Fibroblast of lung (primary cell): Measurements from ENCODE around the gene SLC30A5. TPM values are rescaled to one million over a fixed set of nuclear protein-coding genes. Genes with fewer than 3 reads are reported as not detected.

Source experiments
- DNase-seq, 2 donors: peaks; one replicate each; pipeline versions ENCODE4 v3.0.0 to v3.0.0-alpha.2; 2010; ENCODE audit warnings: low read depth in 2 of 2
- H2AFZ ChIP-seq: 2 replicates; pipeline ENCODE4 v1.5.1; 2012; ENCODE audit warnings: low read length, control low read depth, inconsistent platforms
- H3K27ac ChIP-seq: 2 replicates; pipeline ENCODE4 v1.5.1; 2011; ENCODE audit warnings: low read length, control low read depth; ENCODE audit not compliant: insufficient read depth
- H3K27me3 ChIP-seq: 2 replicates; pipeline ENCODE4 v1.5.1; 2011; ENCODE audit warnings: mild to moderate bottlenecking, low read length; ENCODE audit not compliant: control insufficient read depth, insufficient read depth
- H3K36me3 ChIP-seq: 2 replicates; pipeline ENCODE4 v1.5.1; 2011; ENCODE audit warnings: low read length; ENCODE audit not compliant: control insufficient read depth, insufficient read depth
- H3K4me1 ChIP-seq: 2 replicates; pipeline ENCODE4 v1.5.1; 2011; ENCODE audit warnings: low read length; ENCODE audit not compliant: control insufficient read depth, insufficient read depth; ENCODE audit errors: extremely low read depth
- H3K4me2 ChIP-seq: 2 replicates; pipeline ENCODE4 v1.5.1; 2011; ENCODE audit warnings: low read length, control low read depth; ENCODE audit not compliant: insufficient read depth; ENCODE audit errors: extremely low read depth
- H3K4me3 ChIP-seq, 4 experiments: fragments of 200-600 bp in 1 of 4; sonication (generic) in 1 of 4; replicated peaks in 1 of 4; 2 replicates each; pipeline ENCODE4 v1.5.1; 2011 to 2016; ENCODE audit warnings: low read length in 4 of 4, low read depth in 3 of 4, mild to moderate bottlenecking in 3 of 4, control low read depth in 2 of 4, inconsistent platforms in 1 of 4, mixed read lengths in 1 of 4; ENCODE audit not compliant: insufficient read depth in 1 of 4; ENCODE audit errors: control extremely low read depth in 1 of 4
- H3K79me2 ChIP-seq: 2 replicates; pipeline ENCODE4 v1.5.1; 2012; ENCODE audit warnings: mild to moderate bottlenecking, low read length, inconsistent platforms; ENCODE audit not compliant: control insufficient read depth, insufficient read depth
- H3K9ac ChIP-seq: 2 replicates; pipeline ENCODE4 v1.5.1; 2011; ENCODE audit warnings: mild to moderate bottlenecking, low read length, control low read depth; ENCODE audit not compliant: insufficient read depth
- H3K9me3 ChIP-seq: 2 replicates; pipeline ENCODE4 v1.5.1; 2012; ENCODE audit warnings: low read depth, low read length; ENCODE audit not compliant: control insufficient read depth, insufficient read depth
- H4K20me1 ChIP-seq: 2 replicates; pipeline ENCODE4 v1.5.1; 2011; ENCODE audit warnings: low read length; ENCODE audit not compliant: control insufficient read depth, insufficient read depth; ENCODE audit errors: extremely low read depth
- CTCF ChIP-seq, 2 donors: IDR thresholded peaks in 1 of 2; conservative IDR thresholded peaks in 1 of 2; 1 replicate in 1 of 2; 2 replicates in 1 of 2; pipeline ENCODE4 v1.5.1; 2011 to 2012; ENCODE audit warnings: low read length in 2 of 2, control low read depth in 1 of 2, inconsistent platforms in 1 of 2, low read depth in 1 of 2, mild to moderate bottlenecking in 1 of 2
- EZH2 ChIP-seq: IDR thresholded peaks from 2 replicates; pipeline ENCODE4 v1.5.1; 2012; ENCODE audit warnings: low read length, control low read depth, mild to moderate bottlenecking; ENCODE audit errors: missing control alignments
- polyA plus RNA-seq, 2 donors: library from polyadenylated mRNA; depleted of rRNA in 1 of 2; stranded (reverse) in 1 of 2; unstranded in 1 of 2; fragments of >200 nt; gene quantifications; 2 replicates each; pipeline ENCODE4 v1.2.1, GENCODE V29; 2011 to 2012; ENCODE audit warnings: missing spikeins in 1 of 2
- total RNA-seq: library from RNA; depleted of rRNA; stranded (reverse); fragments of >200 nt; gene quantifications from 2 replicates; pipeline ENCODE4 v1.2.1, GENCODE V29; 2014

Gene SLC30A5
- total and polyA plus RNA-seq, 2 donors (not counting 1 experiment from before 2014, with no cell fraction given): 48.0 to 97.1 TPM

DNA sequence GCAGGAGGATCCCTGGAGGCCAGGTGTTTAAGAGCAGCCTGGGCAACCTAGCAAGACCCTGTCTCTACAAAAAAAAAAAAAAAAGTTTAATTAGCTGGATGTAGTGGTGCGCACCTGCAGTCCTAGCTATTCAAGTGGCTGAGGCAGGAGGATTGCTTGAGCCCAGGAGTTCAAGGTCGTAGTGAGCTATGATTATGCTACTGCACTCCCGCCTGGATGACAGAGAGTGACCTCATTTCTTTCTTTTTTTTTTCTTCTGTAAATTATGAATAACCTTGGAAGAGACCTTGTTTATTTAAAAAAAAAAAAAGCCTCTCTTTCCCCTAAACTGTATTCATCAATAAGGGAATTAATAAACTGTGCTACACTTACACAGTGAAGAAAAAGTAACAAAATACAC lies 43.6 kb upstream of the SLC30A5 start:
- H2AFZ ChIP-seq: no peak overlapping the region
- H3K79me2 ChIP-seq: no peaks in the 10 kb centered on the region
- no peak overlapping the region for H3K9ac ChIP-seq
- no peaks in the 10 kb centered on the region for H3K36me3 ChIP-seq
- H3K9me3 ChIP-seq: no peaks in the 10 kb centered on the region
- H3K4me3 ChIP-seq: no peak overlapping the region
- no peak for DNase-seq
- H3K4me1 ChIP-seq: no peaks in the 10 kb centered on the region
- H3K4me2 ChIP-seq: no peak overlapping the region
- no peaks in the 10 kb centered on the region for H4K20me1 ChIP-seq
- TF ChIP-seq EZH2 (no peak), CTCF (conservative IDR thresholded peaks at IDR 0.05 in 1 of 2, IDR thresholded peaks at IDR 0.05 in 1 of 2; ENCODE audit: low read depth in 1 of 2, low read length in 2 of 2) (no peak)
- H3K27me3 ChIP-seq: no peaks in the 10 kb centered on the region
- H3K27ac ChIP-seq: no peak overlapping the region

GRCh38 chr5:69052181-69052580 lies 41.6 kb upstream of the SLC30A5 start:
- no peak for TF ChIP-seq CTCF (conservative IDR thresholded peaks at IDR 0.05 in 1 of 2, IDR thresholded peaks at IDR 0.05 in 1 of 2; ENCODE audit: low read depth in 1 of 2, low read length in 2 of 2)
- TF ChIP-seq EZH2: no peak
- H3K27ac ChIP-seq: no peak overlapping the region
- H3K27me3 ChIP-seq: no peaks in the 10 kb centered on the region
- no peaks in the 10 kb centered on the region for H4K20me1 ChIP-seq
- DNase-seq: no peak
- H3K9me3 ChIP-seq: no peaks in the 10 kb centered on the region
- H3K4me1 ChIP-seq: no peaks in the 10 kb centered on the region
- H3K79me2 ChIP-seq: no peaks in the 10 kb centered on the region
- H3K9ac ChIP-seq: no peak overlapping the region
- no peaks in the 10 kb centered on the region for H3K36me3 ChIP-seq
- no peak overlapping the region for H3K4me3 ChIP-seq
- H2AFZ ChIP-seq: no peak overlapping the region
- H3K4me2 ChIP-seq: no peak overlapping the region

- no peak overlapping the region for H3K27ac ChIP-seq
- no peaks in the 10 kb centered on the region for H3K9me3 ChIP-seq
- no peak overlapping the region for H3K4me2 ChIP-seq
- TF ChIP-seq CTCF (conservative IDR thresholded peaks at IDR 0.05 in 1 of 2, IDR thresholded peaks at IDR 0.05 in 1 of 2; ENCODE audit: low read depth in 1 of 2, low read length in 2 of 2) (no peak), EZH2 (no peak)
- no peaks in the 10 kb centered on the region for H3K36me3 ChIP-seq
- H3K4me3 ChIP-seq: no peak overlapping the region
- no peak overlapping the region for H2AFZ ChIP-seq
- no peak for DNase-seq
- H3K9ac ChIP-seq: no peak overlapping the region
- no peaks in the 10 kb centered on the region for H3K4me1 ChIP-seq
- H4K20me1 ChIP-seq: no peaks in the 10 kb centered on the region
- no peaks in the 10 kb centered on the region for H3K79me2 ChIP-seq
- H3K27me3 ChIP-seq: no peaks in the 10 kb centered on the region
Measured at GRCh38 chr5:69074664-69075521, 18.9 kb upstream of the SLC30A5 start.
